Gastroesophageal sphincter (tissue), 3 donors: Measurements from ENCODE around the gene SLC7A10.

Experiments
- POLR2A ChIP-seq, 2 donors: fragments of 450-650 bp; IDR thresholded peaks; one replicate each; pipeline ENCODE4 v1.6.1; 2017; ENCODE audit warnings: antibody characterized with exemption in 2 of 2, mild to moderate bottlenecking in 2 of 2, moderate library complexity in 1 of 2
- POLR2AphosphoS5 ChIP-seq: sonication (generic); formaldehyde crosslinking; IDR thresholded peaks from one replicate; pipeline ENCODE4 v1.6.1; 2017; ENCODE audit warnings: antibody characterized with exemption
- TF ChIP-seq, protein P1 (sequence below), 4 experiments: fragments of 200-600 bp in 2 of 4; fragments of 450-650 bp in 2 of 4; sonication (generic) in 1 of 4; IDR thresholded peaks; one replicate each; pipeline ENCODE4 v1.5.1; 2017 to 2019; ENCODE audit warnings: antibody characterized with exemption in 4 of 4, mild to moderate bottlenecking in 2 of 4, moderate library complexity in 2 of 4

DNA sequence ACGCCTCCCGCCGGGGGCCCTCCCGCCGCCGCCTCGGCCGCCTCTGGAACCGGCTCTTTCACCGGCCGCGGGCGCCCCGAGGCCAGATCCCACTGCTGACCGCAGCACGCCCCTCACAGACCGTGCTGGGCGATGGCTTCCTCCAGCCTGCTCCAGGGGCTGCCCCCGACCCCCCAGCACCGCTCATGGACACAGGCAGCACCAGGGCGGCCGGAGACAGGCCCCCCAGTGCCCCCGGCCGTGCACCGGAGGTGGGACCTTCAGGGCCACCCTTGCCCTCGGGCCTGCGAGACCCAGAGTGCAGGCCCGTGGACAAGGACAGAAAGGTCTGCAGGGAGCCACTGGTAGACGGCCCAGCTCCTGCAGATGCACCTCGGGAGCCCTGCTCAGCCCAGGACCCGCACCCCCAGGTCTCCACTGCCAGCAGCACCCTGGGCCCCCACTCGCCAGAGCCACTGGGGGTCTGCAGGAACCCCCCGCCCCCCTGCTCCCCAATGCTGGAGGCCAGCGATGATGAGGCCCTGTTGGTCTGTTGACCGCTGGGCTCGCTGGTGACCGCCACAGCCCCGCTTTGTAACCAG, 18.5 kb downstream of the SLC7A10 start:
- TF ChIP-seq, protein P1, sequence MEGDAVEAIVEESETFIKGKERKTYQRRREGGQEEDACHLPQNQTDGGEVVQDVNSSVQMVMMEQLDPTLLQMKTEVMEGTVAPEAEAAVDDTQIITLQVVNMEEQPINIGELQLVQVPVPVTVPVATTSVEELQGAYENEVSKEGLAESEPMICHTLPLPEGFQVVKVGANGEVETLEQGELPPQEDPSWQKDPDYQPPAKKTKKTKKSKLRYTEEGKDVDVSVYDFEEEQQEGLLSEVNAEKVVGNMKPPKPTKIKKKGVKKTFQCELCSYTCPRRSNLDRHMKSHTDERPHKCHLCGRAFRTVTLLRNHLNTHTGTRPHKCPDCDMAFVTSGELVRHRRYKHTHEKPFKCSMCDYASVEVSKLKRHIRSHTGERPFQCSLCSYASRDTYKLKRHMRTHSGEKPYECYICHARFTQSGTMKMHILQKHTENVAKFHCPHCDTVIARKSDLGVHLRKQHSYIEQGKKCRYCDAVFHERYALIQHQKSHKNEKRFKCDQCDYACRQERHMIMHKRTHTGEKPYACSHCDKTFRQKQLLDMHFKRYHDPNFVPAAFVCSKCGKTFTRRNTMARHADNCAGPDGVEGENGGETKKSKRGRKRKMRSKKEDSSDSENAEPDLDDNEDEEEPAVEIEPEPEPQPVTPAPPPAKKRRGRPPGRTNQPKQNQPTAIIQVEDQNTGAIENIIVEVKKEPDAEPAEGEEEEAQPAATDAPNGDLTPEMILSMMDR (IDR thresholded peaks at IDR 0.05) = no peak
- TF ChIP-seq POLR2AphosphoS5 (no peak), POLR2A (IDR thresholded peaks at IDR 0.05) (no peak)
